Suprapubic skin (tissue), 4 donors: ENCODE measurements around the gene RALGPS1. TPM values are rescaled to one million over a fixed set of nuclear protein-coding genes. Genes with fewer than 3 reads are reported as not detected.

Experiments used
- DNase-seq, 2 donors: peaks; one replicate each; pipeline ENCODE4 v3.0.0-alpha.2; 2019; ENCODE audit warnings: low spot score in 2 of 2
- H3K27ac ChIP-seq: fragments of 200-600 bp; sonication (generic); one replicate; pipeline ENCODE4 v1.5.1; 2019
- H3K27me3 ChIP-seq: fragments of 200-600 bp; sonication (generic); one replicate; pipeline ENCODE4 v1.5.1; 2019
- H3K36me3 ChIP-seq: fragments of 200-600 bp; sonication (generic); one replicate; pipeline ENCODE4 v1.5.1; 2019
- H3K4me1 ChIP-seq: fragments of 200-600 bp; sonication (generic); one replicate; pipeline ENCODE4 v1.5.1; 2019
- H3K4me3 ChIP-seq: fragments of 200-600 bp; sonication (generic); one replicate; pipeline ENCODE4 v1.5.1; 2019; ENCODE audit warnings: mild to moderate bottlenecking
- H3K9me3 ChIP-seq: fragments of 200-600 bp; sonication (generic); one replicate; pipeline ENCODE4 v1.5.1; 2019
- EP300 ChIP-seq: sonication (generic); formaldehyde crosslinking; IDR thresholded peaks from one replicate; pipeline ENCODE4 v1.6.1; 2017; ENCODE audit warnings: antibody characterized with exemption
- POLR2A ChIP-seq, 2 donors: fragments of 450-650 bp; IDR thresholded peaks; one replicate each; pipeline ENCODE4 v1.6.1; 2017; ENCODE audit warnings: antibody characterized with exemption in 2 of 2, mild to moderate bottlenecking in 2 of 2, moderate library complexity in 2 of 2
- POLR2AphosphoS5 ChIP-seq, 3 donors: sonication (generic); formaldehyde crosslinking; IDR thresholded peaks; one replicate each; pipeline ENCODE4 v1.6.1; 2017; ENCODE audit warnings: antibody characterized with exemption in 3 of 3
- WGBS: methylation state at CpG from one replicate; pipeline ENCODE4 v1.1.5; 2018; 5-methylcytosine and 5-hydroxymethylcytosine counted together
- total RNA-seq, 4 donors: library from RNA; depleted of rRNA; stranded (reverse); fragments of >200 nt; gene quantifications; one replicate each; pipeline ENCODE4 v1.1.0, GENCODE V29; 2016
- TF ChIP-seq, protein P1 (sequence below), 2 donors: fragments of 200-600 bp in 1 of 2; fragments of 450-650 bp in 1 of 2; sonication (generic) in 1 of 2; IDR thresholded peaks; one replicate each; pipeline ENCODE4 v1.5.1; 2016 to 2019; ENCODE audit warnings: antibody characterized with exemption in 2 of 2, mild to moderate bottlenecking in 1 of 2, moderate library complexity in 1 of 2

The RALGPS1 gene
- total RNA-seq, 4 donors from 2014 or later, result 14.8 to 86.7 (median 21.4) TPM

DNA sequence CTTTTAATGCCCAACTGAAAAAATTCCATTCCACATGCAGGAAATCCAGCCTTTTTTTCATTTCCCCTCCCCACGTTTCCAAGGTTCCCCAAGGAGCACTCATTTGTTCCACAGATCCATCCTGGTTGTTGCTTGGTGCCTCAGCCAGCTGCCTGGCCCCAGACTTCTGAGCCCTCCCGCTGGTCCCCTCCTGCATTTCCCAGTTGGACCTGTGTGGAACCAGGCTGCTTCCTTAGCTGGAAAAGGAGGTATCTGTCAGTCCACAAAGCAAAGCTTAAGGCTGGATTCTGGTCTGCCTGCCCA, 163.0 kb downstream of the RALGPS1 start:
- no peaks in the 10 kb centered on the region for H3K27me3 ChIP-seq
- peaks cover 39% of the 10 kb centered on the region for H3K4me1 ChIP-seq
- TF ChIP-seq POLR2A (IDR thresholded peaks at IDR 0.05) (no peak), EP300 (no peak), POLR2AphosphoS5 (IDR thresholded peaks at IDR 0.05) (no peak)
- TF ChIP-seq, protein P1, sequence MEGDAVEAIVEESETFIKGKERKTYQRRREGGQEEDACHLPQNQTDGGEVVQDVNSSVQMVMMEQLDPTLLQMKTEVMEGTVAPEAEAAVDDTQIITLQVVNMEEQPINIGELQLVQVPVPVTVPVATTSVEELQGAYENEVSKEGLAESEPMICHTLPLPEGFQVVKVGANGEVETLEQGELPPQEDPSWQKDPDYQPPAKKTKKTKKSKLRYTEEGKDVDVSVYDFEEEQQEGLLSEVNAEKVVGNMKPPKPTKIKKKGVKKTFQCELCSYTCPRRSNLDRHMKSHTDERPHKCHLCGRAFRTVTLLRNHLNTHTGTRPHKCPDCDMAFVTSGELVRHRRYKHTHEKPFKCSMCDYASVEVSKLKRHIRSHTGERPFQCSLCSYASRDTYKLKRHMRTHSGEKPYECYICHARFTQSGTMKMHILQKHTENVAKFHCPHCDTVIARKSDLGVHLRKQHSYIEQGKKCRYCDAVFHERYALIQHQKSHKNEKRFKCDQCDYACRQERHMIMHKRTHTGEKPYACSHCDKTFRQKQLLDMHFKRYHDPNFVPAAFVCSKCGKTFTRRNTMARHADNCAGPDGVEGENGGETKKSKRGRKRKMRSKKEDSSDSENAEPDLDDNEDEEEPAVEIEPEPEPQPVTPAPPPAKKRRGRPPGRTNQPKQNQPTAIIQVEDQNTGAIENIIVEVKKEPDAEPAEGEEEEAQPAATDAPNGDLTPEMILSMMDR (IDR thresholded peaks at IDR 0.05), result no peak
- 69% methylated on average over 2 of the region's 2 CpGs for WGBS
- no peak for DNase-seq
- no peaks in the 10 kb centered on the region for H3K36me3 ChIP-seq
- H3K4me3 ChIP-seq, result no peak overlapping the region
- H3K27ac ChIP-seq, result no peak overlapping the region
- H3K9me3 ChIP-seq, result no peaks in the 10 kb centered on the region

DNA sequence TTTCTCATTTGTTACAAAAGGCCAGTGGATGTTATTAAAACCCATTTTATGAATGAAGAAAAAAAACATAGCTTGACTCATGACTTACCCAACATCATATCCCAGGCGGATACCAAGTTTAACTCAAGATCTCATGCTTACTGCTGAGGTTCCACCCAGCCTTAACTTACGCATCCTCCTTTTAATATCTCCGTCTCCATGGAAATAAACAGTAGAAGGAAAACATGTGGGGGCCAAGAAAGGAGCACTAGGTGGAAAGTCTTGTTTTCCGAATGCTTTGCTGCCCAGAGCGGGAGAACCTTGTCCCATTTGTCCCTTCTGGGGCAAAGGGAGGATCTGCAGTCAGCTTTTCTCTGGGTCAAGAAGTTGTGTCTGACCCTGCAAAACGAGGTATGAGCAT, 163.8 kb downstream of the RALGPS1 start:
- TF ChIP-seq EP300, result no peak
- TF ChIP-seq POLR2AphosphoS5 (IDR thresholded peaks at IDR 0.05), result no peak
- TF ChIP-seq, protein P1 (IDR thresholded peaks at IDR 0.05), result no peak
- H3K27ac ChIP-seq, result no peak overlapping the region
- no peaks in the 10 kb centered on the region for H3K27me3 ChIP-seq
- H3K9me3 ChIP-seq, result no peaks in the 10 kb centered on the region
- H3K4me1 ChIP-seq, result peaks cover 40% of the 10 kb centered on the region
- DNase-seq, result no peak
- H3K36me3 ChIP-seq, result no peaks in the 10 kb centered on the region
- H3K4me3 ChIP-seq, result no peak overlapping the region
- WGBS, result 91% methylated on average over 6 of the region's 6 CpGs

DNA sequence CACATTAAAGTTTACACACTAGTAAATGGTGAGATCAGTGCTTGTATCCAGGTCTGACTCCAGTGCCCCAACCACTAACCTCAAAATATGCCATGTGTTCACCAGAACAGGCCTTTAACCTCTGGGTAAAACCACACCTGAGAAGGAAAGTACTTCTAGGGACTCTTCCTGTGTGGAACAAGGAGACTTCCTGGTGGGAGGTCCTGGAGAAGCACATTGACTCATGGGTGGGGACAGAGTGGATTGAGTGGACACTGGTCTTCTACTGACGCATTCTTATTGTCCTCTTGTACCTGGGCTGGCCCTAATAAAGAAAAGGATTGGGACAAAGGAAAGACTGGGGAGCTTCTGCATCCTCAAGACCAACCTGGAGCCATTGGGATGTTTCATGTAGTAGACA, 164.4 kb downstream of the RALGPS1 start:
- Histone ChIP-seq H3K27me3 (no peaks in the 10 kb centered on the region), H3K4me3 (no peak overlapping the region), H3K4me1 (peaks cover 44% of the 10 kb centered on the region), H3K27ac (no peak overlapping the region), H3K36me3 (no peaks in the 10 kb centered on the region), H3K9me3 (no peaks in the 10 kb centered on the region)
- no peak for TF ChIP-seq EP300
- TF ChIP-seq POLR2AphosphoS5 (IDR thresholded peaks at IDR 0.05), result no peak
- no peak for TF ChIP-seq POLR2A (IDR thresholded peaks at IDR 0.05)
- TF ChIP-seq, protein P1 (IDR thresholded peaks at IDR 0.05), result no peak
- no peak for DNase-seq
- 100% methylated on average over 1 of the region's 1 CpG for WGBS

DNA sequence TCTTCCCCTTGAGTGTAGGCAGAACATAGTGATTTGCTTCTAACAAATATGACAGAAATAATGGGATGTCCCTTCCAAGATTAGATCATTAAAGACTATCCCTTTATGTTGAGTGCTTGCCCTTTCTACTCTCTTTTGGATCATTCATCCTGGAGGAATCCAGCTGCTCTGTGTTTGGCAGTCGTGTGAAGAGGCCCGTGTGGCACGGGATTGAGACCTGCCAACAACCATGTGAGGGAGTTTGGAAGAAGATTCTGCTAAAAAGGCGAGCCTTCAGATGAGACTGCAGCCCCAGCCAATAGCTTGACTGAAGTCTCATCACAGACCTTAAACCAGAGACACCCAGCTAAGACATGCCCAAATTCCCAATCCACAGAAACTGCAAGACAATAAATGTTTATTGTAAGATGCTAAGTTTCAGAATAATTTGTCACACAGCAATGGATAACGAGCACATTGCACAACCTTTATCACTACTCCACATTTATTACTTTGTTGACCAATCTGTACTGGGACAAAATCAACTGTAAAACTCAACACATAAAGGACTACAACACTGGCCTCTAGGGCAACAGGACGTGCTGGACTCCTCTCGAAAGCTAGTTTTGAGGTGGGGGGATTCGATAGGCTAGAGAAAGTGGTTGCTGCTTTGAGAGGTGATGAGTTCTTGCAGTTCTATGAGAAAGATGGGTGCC, 165.0 kb downstream of the RALGPS1 start:
- Histone ChIP-seq H3K27me3 (no peaks in the 10 kb centered on the region), H3K27ac (no peak overlapping the region), H3K9me3 (no peaks in the 10 kb centered on the region), H3K4me3 (no peak overlapping the region), H3K36me3 (no peaks in the 10 kb centered on the region), H3K4me1 (peaks cover 40% of the 10 kb centered on the region)
- WGBS, result 91% methylated on average over 8 of the region's 8 CpGs
- no peak for DNase-seq
- TF ChIP-seq POLR2A (IDR thresholded peaks at IDR 0.05), result no peak
- TF ChIP-seq EP300, result no peak
- TF ChIP-seq POLR2AphosphoS5 (IDR thresholded peaks at IDR 0.05), result no peak
- TF ChIP-seq, protein P1 (IDR thresholded peaks at IDR 0.05), result no peak

DNA sequence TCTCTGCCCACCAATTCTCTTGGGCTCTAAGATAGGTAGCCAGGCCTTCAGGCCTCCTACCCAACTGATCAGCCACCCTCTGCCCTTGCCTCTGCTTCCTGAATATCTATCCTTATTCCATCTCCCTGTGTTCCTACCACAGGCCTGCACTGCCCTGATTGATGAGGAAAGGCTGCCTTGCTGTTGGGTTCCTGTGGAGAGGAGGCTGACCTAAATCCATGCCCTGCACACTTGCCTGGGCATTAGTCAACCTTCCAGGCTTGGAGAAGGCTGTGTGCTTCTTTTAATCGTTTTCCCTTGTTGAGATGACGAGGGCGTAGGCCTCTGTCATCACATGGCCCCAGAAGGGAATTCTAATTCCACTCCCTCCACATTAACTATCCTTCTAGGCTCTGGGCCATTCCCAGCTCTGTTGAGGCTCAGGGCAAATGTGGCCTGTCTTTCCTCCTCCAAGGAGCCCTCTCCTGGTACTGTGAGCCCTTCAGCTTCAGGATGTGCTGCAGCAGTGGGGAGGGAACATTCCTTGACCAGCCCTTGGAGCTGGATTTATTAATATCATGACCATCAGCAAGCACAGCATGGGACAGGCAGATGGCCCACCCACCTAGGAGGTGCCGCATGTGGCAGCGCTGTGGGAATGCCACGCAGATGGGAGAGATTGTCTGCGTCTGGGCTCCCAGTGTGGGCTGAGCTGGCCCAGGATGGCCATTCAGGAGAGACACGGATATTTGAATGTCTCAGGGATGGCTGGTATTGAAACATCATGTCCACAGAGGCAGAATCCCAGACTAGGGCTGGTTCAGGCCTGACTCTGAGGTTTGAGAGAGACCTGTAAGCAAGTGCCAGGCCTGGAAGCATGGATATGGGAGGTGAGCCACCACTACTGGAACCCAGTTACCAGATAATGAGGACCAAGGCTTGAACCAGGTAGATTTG, 166.9 kb downstream of the RALGPS1 start:
- peaks cover 21% of the 10 kb centered on the region for H3K4me1 ChIP-seq
- no peak for DNase-seq
- H3K9me3 ChIP-seq, result no peaks in the 10 kb centered on the region
- no peaks in the 10 kb centered on the region for H3K36me3 ChIP-seq
- 73% methylated on average over 4 of the region's 8 CpGs for WGBS
- no peak overlapping the region for H3K27ac ChIP-seq
- H3K27me3 ChIP-seq, result no peaks in the 10 kb centered on the region
- TF ChIP-seq POLR2AphosphoS5 (IDR thresholded peaks at IDR 0.05) (no peak), POLR2A (IDR thresholded peaks at IDR 0.05) (no peak), EP300 (no peak)
- TF ChIP-seq, protein P1 (IDR thresholded peaks at IDR 0.05), result no peak
- no peak overlapping the region for H3K4me3 ChIP-seq
